Measurements from ENCODE around the gene TRAF1.
"Not testable (repeated sequence)": the region's sequence is repeated elsewhere in the genome, so short reads cannot be mapped to it uniquely, and the experiment has no call there.

TRAF1 gene, protein sequence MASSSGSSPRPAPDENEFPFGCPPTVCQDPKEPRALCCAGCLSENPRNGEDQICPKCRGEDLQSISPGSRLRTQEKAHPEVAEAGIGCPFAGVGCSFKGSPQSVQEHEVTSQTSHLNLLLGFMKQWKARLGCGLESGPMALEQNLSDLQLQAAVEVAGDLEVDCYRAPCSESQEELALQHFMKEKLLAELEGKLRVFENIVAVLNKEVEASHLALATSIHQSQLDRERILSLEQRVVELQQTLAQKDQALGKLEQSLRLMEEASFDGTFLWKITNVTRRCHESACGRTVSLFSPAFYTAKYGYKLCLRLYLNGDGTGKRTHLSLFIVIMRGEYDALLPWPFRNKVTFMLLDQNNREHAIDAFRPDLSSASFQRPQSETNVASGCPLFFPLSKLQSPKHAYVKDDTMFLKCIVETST

GRCh38 chr9:120926397-120926928 lies at the start of gene TRAF1:
TSS of gene TRAF1 (minus strand) at chr9:120926796. CDS start at chr9:120926075, 721 bp downstream.
- peak; percentile 58 for DNase-seq

DNA sequence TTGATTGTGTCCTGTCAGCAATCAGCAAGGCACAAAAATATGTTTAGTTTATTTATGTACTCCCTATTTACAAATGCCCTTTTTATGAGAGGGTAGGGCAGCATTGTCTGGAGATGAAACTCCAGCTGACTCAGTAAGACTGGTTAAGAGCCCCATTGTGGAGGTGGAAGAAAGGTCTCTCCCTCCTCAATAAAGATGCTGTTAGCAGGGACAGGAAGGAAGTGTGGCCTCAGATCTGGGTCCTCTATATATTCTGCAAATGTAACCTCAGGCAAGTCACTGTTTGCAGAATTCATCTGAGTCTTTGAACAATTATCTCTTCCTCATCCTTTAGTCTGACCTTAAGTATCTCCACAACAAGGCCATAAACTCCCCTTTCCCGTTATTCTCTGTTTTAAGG lies 48.3 kb upstream of the TRAF1 start:
- DNase-seq: no peak

DNA sequence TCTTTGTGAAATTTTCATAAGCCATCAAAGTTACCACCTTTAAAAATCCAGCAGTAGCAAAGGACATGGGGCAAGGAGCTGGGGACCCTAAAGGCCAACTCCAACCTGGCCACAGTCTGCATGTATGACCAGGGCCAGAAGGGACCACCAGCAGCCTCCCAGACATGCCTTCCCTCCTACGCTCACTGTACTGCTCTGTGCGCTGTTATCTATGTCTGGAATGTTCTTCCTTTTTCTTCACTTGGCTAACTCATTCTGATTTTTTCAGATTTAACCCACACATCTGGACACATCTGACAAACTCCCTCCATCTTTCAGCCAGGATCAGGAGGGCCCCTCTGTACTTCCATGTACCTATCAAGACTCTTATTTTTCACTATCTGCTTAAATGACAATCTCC lies 47.6 kb upstream of the TRAF1 start:
- DNase-seq: no peak

DNA sequence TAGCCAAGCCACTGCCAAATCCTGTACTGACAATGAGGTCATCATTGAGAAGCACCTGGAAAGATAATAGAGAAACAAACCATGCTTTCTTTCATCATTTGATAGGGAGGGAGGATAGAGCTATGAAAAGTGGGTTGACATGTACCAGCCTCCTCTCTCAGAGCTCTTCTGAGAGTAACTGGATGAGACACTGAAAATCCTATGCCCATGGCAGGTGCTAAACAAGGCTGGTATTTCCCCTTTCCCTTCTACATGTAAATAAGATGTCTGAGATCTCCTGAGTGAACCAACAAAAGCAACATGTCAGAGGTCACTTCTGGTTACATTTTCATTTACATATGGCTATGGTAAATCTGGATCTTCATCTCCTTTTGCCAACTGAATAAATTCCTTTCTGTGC lies 45.3 kb upstream of the TRAF1 start:
- DNase-seq: no peak

DNA sequence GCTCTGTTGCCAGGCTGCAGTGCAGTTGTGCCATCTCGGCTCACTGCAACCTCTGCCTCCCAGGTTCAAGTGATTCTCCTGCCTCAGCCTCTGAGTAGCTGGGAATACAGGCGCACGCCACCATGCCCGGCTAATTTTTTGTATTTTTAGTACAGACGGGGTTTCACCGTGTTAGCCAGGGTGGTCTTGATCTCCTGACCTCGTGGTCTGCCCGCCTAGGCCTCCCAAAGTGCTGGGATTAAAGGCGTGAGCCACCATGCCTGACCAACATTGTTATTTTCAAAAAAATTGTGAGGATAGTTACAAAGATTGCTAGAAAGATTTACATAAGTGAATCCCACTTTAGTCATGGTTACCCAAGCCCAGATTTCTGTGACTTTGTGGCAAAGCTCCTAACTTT lies 44.9 kb upstream of the TRAF1 start:
- DNase-seq: not testable (repeated sequence)

DNA sequence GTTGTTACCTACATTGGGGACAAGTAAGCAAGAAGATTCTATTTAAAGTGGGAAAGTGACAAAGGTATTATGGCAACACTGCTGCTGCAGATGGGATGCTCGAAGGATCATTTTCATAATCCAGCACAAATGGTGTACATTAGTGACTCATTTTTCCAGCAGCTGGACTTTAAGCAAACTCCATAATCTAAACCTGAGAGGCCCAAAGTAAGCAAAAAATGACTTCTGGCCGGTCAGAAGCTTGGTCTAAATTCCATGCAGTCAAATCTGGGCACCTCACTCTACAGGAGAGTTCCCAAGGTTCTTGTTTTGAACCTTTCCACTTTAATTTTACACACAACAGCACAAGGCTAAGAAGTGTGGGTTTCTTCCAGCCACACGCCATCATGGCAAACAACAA lies 43.6 kb upstream of the TRAF1 start:
- DNase-seq: no peak

GRCh38 chr9:120966013-120966369 lies 39.4 kb upstream of the TRAF1 start:
- no peak for DNase-seq

- no peak for DNase-seq
Observed at GRCh38 chr9:120965344-120966012, 38.9 kb upstream of the TRAF1 start.

DNA sequence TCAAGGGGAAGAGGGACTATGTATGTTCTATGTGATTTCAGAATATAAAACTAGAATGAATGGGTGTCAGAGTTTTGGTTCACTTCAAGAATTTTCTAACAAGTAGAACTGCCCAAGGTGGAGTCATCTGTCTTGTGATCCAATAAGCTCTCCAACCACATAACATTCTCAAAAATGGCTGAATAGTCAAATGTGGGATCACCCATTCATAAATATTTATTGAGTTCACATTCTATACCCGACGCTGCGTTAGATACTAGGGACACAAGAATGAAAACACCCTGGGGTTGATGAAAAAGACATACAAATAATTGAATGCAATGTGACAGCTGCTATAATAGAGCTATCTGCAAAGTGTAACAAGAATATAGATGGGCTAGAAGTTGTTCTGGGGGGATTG lies 35.3 kb upstream of the TRAF1 start:
- no peak for DNase-seq

- no peak for DNase-seq
Observed at GRCh38 chr9:120960001-120960400, 33.4 kb upstream of the TRAF1 start.

DNA sequence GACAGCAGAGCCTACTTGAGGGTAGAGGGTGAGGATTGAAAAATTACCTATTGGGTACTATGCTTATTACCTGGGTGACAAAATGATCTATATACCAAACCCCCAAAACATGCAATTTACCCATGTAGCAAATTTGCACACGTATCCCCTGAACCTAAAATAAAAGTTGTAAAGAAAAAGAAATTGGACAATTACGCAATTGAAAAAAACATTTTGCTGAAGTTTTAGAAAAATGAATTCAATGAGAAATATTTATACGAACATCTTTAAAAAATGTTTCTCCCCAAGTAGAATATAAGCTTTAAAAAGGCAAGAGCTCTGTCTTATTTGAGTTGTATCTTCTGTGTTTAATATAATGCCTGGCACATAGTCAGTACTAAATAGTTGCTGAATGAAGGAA lies 30.3 kb upstream of the TRAF1 start:
- DNase-seq: no peak

DNA sequence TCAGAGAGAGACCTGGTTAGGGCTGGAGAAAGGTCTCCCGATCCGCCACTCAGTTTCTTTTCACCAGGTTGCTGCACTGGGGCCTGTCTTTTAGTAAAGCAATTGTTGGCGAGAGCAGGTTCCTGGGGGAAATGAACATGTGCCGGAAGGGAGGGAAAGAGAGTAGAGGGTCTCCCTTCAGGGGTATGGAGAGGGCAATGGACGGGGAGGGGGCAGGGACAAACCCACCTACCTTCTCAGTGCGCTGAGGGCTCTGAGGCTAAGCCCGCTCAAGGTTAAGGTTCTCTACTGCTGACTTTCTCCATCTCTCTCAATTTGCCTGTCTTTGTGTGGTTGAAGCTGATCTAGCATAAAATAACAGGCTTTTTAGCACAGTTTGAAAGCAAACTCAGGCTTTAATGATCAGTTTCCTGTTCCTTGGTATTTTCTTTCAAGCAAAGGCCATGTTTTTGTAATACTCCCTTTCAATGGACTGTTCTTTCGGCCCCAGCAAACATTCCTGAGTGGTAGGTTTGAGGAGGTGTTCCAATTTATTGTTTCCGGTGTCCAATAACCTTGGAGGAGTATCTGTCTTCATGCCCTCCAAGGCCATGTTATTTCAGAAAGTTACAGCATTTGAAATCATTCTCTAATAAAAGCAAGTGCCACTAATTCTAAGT lies 25.5 kb upstream of the TRAF1 start:
- DNase-seq: no peak

DNA sequence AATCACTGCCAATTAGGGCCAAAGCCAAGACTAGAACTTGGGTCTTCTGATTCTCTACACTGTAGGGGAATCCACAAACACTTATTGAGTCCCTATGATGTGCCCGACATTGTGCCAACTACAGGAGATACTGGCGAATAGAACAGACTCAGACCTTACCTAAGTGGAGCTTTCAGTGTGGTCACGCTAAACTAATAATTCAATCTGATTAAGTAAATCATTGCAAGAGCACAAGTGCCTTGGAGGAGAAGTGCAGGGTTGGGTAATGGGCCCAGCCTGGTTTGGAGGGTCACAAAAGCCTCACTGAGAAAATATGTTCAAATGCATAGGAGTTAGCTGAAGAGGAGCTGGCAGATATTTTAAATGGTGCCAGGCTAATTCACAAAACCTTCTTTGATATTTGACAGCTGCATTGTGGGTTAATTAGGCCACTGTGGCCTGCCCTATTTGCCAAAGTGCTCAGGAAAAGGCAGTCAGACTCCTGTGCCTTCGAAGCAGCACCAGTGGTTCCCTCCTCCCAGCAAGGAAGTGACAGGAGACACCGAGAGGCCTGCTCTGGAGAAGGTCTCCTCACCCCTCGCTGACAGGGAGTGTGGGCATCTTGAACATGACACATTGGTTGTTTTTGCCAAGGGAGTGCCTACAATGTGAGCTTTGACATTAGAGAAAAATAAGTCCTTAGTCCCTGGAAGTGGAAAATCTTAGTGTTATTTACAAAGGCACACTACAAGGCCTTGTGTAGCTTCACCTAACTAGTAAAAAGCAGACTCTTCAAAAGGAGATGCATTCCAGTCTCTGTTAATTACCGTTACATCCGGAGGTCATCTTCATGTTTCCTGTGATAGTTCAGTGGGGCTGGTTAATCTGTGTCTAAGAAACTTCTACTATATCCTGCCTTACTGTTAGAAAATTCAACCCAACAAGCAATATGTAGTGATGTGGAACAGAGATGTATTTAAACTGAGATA lies 24.1 kb upstream of the TRAF1 start:
- no peak for DNase-seq

GRCh38 chr9:120949290-120949689 lies 22.7 kb upstream of the TRAF1 start:
- DNase-seq: no peak

GRCh38 chr9:120948824-120949223 lies 22.2 kb upstream of the TRAF1 start:
- DNase-seq: no peak

GRCh38 chr9:120947222-120947621 lies 20.6 kb upstream of the TRAF1 start:
- DNase-seq: no peak

DNA sequence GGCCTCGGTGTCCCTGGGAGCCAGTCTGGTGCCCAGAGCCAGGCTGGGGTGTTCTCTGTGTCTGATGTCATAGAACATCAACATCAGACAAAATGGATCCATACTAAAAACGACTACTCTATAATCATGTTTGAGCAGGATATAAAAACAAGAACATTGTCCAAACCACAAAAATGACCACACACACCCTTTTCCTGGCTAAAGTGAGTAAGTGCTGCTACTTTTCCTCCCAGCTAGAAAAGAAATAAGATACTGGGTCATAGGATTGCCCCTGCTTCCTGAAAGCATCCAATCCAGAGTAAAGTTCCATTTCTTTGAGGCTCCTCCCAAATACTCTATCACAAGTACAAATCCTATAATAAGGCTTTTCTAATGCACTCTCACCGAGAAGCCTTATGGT lies 19.7 kb upstream of the TRAF1 start:
- DNase-seq: no peak

GRCh38 chr9:120944948-120945347 lies 18.4 kb upstream of the TRAF1 start:
- no peak for DNase-seq

DNA sequence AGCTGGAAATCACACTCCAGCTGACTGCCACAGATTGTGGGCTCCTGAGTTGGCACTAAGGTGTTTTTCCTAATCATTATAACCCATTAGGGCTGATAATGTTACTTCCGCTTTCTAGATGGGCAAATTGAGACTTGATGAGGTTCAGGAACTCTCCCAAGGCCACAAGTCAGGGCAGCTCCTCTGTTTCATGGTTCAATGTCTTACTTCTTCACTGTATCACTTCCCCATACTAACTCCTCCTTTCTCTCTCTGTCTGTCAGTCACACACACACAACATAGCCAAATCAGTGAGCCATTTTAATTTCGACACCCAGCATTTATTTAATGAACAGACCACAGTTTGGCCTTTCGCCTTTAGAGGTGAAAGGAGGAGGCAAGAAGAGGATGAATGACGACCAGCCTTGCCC lies 17.8 kb upstream of the TRAF1 start:
- no peak for DNase-seq

GRCh38 chr9:120942186-120943001 lies 15.8 kb upstream of the TRAF1 start:
- DNase-seq: no peak

DNA sequence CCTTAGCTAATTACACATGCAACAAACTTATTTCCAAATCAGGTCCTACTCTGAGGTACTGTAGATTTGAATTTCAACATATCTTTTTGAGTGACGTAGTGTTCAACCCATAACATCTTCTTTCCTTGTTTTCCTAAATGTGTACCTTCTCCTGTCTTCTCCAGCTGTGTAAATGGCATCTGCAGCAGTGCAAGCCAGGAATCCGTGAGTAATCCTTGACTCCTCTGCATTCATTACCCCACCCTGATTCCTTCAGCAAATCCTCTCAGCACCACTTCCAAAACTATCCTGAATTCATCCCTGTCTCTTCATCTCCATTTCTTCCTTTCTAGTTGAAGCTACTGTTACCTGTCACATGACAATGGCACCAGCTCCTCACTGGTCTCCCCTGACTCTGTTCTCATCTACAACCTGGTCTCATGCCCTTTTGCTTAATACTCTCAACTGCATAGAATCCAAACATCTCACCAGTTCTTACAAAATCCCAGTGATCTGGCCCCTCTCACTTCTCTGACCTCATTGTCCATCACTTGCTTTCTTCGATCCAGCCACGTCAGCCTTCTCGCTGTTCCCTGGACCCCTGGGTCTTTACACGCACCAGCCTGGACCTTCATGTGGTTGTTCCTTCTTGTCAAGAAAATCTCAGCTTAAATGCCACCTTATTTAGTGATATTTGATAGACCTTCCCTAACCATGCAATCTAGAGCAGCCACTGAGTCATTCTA lies 14.6 kb upstream of the TRAF1 start:
- no peak for DNase-seq
